PC-3 (cell line): ENCODE data around the gene PCBP3. TPM values are rescaled to one million over a fixed set of nuclear protein-coding genes. Genes with fewer than 3 reads are reported as not detected.

ENCODE experiments used
- ATAC-seq: fragments of 200-7000 bp; cut with Tn5 transposase; 2 replicates; pipeline ENCODE4 v1.9.1; 2020; ENCODE audit warnings: mild to moderate bottlenecking, moderate library complexity
- BruUV-seq: library from RNA; stranded (reverse); fragments of 400-500 nt; replicated peaks from 2 replicates; lab custom pipeline; 2021; lab: Mats Ljungman, UMichigan
- CTCF ChIA-PET: fragments of 300-600 bp; sonication (Branson Sonifier 250); formaldehyde crosslinking; loops from one replicate; lab custom pipeline; 2022; ENCODE audit warnings: antibody characterized with exemption; lab: Charles Lee
- POLR2A ChIA-PET: fragments of 300-600 bp; sonication (Branson Sonifier 250); formaldehyde crosslinking; loops from one replicate; lab custom pipeline; 2022; ENCODE audit warnings: antibody characterized with exemption; ENCODE audit not compliant: unreplicated experiment; lab: Charles Lee
- DNase-seq: peaks from one replicate; pipeline ENCODE4 v3.0.0-alpha.2; 2015
- H2AFZ ChIP-seq: fragments of 300-600 bp; sonication (generic); 2 replicates; pipeline ENCODE4 v1.6.0; 2016; ENCODE audit warnings: antibody characterized with exemption, low read length
- H3F3A ChIP-seq: fragments of 300-600 bp; sonication (generic); one replicate; pipeline ENCODE4 v1.6.0; 2017; ENCODE audit warnings: antibody characterized with exemption, low read length, control low read depth, mild to moderate bottlenecking; ENCODE audit not compliant: unreplicated experiment
- H3K27ac ChIP-seq: fragments of 300-600 bp; sonication (generic); 2 replicates; pipeline ENCODE4 v1.5.1; 2016; ENCODE audit warnings: mild to moderate bottlenecking, low read length
- H3K27me3 ChIP-seq: fragments of 300-600 bp; sonication (generic); 2 replicates; pipeline ENCODE4 v1.6.1; 2016; ENCODE audit warnings: low read length, mixed read lengths
- H3K36me3 ChIP-seq: fragments of 300-600 bp; sonication (generic); 2 replicates; pipeline ENCODE4 v1.6.1; 2016; ENCODE audit warnings: low read depth, mixed run types, low read length, mixed read lengths
- H3K4me1 ChIP-seq: fragments of 300-600 bp; sonication (generic); 2 replicates; pipeline ENCODE4 v1.5.1; 2016; ENCODE audit warnings: low read length; ENCODE audit not compliant: insufficient read depth
- H3K4me2 ChIP-seq: fragments of 300-600 bp; sonication (generic); 2 replicates; pipeline ENCODE4 v1.6.0; 2016; ENCODE audit warnings: low read length
- H3K4me3 ChIP-seq: fragments of 300-600 bp; sonication (generic); 2 replicates; pipeline ENCODE4 v1.5.1; 2016; ENCODE audit warnings: mild to moderate bottlenecking, low read length, mixed read lengths
- H3K79me2 ChIP-seq: fragments of 300-600 bp; sonication (generic); 2 replicates; pipeline ENCODE4 v1.6.1; 2017; ENCODE audit warnings: low read length, mixed read lengths
- H3K9ac ChIP-seq: fragments of 300-600 bp; sonication (generic); 2 replicates; pipeline ENCODE4 v1.6.0; 2016; ENCODE audit warnings: mild to moderate bottlenecking, low read length
- H3K9me2 ChIP-seq: fragments of 300-600 bp; sonication (generic); replicated peaks from 2 replicates; pipeline ENCODE4 v1.6.1; 2016; ENCODE audit warnings: mixed run types, low read length, mixed read lengths
- H3K9me3 ChIP-seq: fragments of 300-600 bp; sonication (generic); 2 replicates; pipeline ENCODE4 v1.6.1; 2016; ENCODE audit warnings: low read length, mixed read lengths
- H4K20me1 ChIP-seq: fragments of 300-600 bp; sonication (generic); 2 replicates; pipeline ENCODE4 v1.6.1; 2016; ENCODE audit warnings: low read length, mixed read lengths
- EZH2 ChIP-seq: fragments of 300-600 bp; sonication (generic); IDR thresholded peaks from one replicate; pipeline ENCODE4 v1.6.1; 2017; ENCODE audit warnings: antibody characterized with exemption, mild to moderate bottlenecking, low read length; ENCODE audit not compliant: unreplicated experiment
- EZH2phosphoT487 ChIP-seq: fragments of 300-600 bp; sonication (generic); IDR thresholded peaks from 2 replicates; pipeline ENCODE4 v1.6.1; 2018; ENCODE audit warnings: mild to moderate bottlenecking, antibody characterized with exemption, low read length, borderline replicate concordance
- intact Hi-C: fragments of 100-400 bp; cut with micrococcal nuclease; formaldehyde crosslinking; loops from 2 replicates; pipeline ENCODE4 v1.9.0; 2023
- total RNA-seq: library from RNA; depleted of rRNA; stranded (reverse); fragments of >200 nt; gene quantifications from 2 replicates; pipeline ENCODE4 v1.2.3, GENCODE V29; 2014
- TF ChIP-seq, protein P1 (sequence below): fragments of 300-600 bp; sonication (generic); conservative IDR thresholded peaks from 2 replicates; pipeline ENCODE4 v1.5.1; 2017; ENCODE audit warnings: antibody characterized with exemption, low read depth, mild to moderate bottlenecking, low read length

PCBP3 gene
- total RNA-seq, 1 experiment from 2014 or later: 2.4 TPM

GRCh38 chr21:45835301-45836267, 192.1 kb downstream of the PCBP3 start:
- BruUV-seq: no TSS peak
- peaks cover 37% of the 10 kb centered on the region for H3K4me1 ChIP-seq
- ATAC-seq: no peak
- H3F3A ChIP-seq: no peaks in the 10 kb centered on the region
- H3K79me2 ChIP-seq: no peaks in the 10 kb centered on the region
- no peak for DNase-seq
- TF ChIP-seq, protein P1, sequence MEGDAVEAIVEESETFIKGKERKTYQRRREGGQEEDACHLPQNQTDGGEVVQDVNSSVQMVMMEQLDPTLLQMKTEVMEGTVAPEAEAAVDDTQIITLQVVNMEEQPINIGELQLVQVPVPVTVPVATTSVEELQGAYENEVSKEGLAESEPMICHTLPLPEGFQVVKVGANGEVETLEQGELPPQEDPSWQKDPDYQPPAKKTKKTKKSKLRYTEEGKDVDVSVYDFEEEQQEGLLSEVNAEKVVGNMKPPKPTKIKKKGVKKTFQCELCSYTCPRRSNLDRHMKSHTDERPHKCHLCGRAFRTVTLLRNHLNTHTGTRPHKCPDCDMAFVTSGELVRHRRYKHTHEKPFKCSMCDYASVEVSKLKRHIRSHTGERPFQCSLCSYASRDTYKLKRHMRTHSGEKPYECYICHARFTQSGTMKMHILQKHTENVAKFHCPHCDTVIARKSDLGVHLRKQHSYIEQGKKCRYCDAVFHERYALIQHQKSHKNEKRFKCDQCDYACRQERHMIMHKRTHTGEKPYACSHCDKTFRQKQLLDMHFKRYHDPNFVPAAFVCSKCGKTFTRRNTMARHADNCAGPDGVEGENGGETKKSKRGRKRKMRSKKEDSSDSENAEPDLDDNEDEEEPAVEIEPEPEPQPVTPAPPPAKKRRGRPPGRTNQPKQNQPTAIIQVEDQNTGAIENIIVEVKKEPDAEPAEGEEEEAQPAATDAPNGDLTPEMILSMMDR: no peak
- no peak for TF ChIP-seq EZH2phosphoT487
- TF ChIP-seq EZH2: no peak
- 0 out of 2 replicates have a peak overlapping the region, but pooled peaks have one; percentile 21 for H3K27ac ChIP-seq
- no peaks in the 10 kb centered on the region for H3K9me2 ChIP-seq
- no peaks in the 10 kb centered on the region for H3K27me3 ChIP-seq
- POLR2A ChIA-PET: no interaction called here
- H2AFZ ChIP-seq: no peak overlapping the region
- no peak overlapping the region for H3K4me2 ChIP-seq
- CTCF ChIA-PET: no interaction called here
- intact Hi-C loops: no loop called here
- H4K20me1 ChIP-seq: no peaks in the 10 kb centered on the region
- peaks cover under 1% of the 10 kb centered on the region; the same call in 1 of the 2 replicates for H3K36me3 ChIP-seq
- no peak overlapping the region for H3K9ac ChIP-seq
- peaks cover 1% of the 10 kb centered on the region; the same call in 1 of the 2 replicates for H3K9me3 ChIP-seq
- H3K4me3 ChIP-seq: no peak overlapping the region

- Histone ChIP-seq H3K27me3 (no peaks in the 10 kb centered on the region), H3K9ac (no peak overlapping the region), H3K79me2 (no peaks in the 10 kb centered on the region), H3K9me2 (no peaks in the 10 kb centered on the region), H3K36me3 (peaks cover 4% of the 10 kb centered on the region; the same call in 1 of the 2 replicates), H2AFZ (no peak overlapping the region), H3F3A (no peaks in the 10 kb centered on the region), H3K4me3 (no peak overlapping the region), H3K27ac (peak overlapping the region; percentile 21), H3K4me1 (peaks cover 37% of the 10 kb centered on the region), H3K9me3 (peaks cover 8% of the 10 kb centered on the region; the same call in 1 of the 2 replicates), H4K20me1 (no peaks in the 10 kb centered on the region), H3K4me2 (no peak overlapping the region)
- BruUV-seq: no TSS peak
- TF ChIP-seq EZH2phosphoT487: no peak
- TF ChIP-seq, protein P1: no peak
- no peak for TF ChIP-seq EZH2
- intact Hi-C loops: no loop called here
- POLR2A ChIA-PET: no interaction called here
- ATAC-seq (no peak), DNase-seq (no peak)
- CTCF ChIA-PET: no interaction called here
Observed at GRCh38 chr21:45836268-45836655, 192.7 kb downstream of the PCBP3 start.
